GM12873 (cell line): ENCODE measurements around the gene PPP1R14C.

Source experiments
- TF ChIP-seq, protein P1 (sequence below): IDR thresholded peaks from 2 replicates; pipeline ENCODE4 v1.5.1; 2012; ENCODE audit warnings: low read depth, mild to moderate bottlenecking, moderate library complexity, low read length, control low read depth; ENCODE audit not compliant: insufficient read depth; ENCODE audit errors: missing control alignments

The PPP1R14C gene

DNA sequence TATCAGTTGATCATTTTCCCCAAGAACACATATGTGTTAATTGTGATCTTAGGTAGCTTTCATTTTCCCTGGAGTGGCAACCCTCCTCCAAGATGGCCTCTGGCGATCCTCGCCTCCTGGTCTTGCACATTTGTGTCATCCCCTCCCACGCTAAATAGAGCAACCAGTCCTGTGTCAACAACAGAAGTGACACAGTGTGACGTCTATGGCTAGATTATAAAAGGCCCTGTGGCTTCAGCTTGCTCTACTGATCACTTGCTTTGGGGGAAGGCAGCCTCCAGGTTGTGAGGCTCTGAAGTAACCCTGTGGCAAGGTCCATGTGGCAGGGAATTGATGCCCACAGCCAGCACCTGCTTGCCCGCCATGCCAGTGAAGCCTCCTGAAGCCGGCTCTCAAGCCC lies 30.6 kb upstream of the PPP1R14C start:
- TF ChIP-seq, protein P1, sequence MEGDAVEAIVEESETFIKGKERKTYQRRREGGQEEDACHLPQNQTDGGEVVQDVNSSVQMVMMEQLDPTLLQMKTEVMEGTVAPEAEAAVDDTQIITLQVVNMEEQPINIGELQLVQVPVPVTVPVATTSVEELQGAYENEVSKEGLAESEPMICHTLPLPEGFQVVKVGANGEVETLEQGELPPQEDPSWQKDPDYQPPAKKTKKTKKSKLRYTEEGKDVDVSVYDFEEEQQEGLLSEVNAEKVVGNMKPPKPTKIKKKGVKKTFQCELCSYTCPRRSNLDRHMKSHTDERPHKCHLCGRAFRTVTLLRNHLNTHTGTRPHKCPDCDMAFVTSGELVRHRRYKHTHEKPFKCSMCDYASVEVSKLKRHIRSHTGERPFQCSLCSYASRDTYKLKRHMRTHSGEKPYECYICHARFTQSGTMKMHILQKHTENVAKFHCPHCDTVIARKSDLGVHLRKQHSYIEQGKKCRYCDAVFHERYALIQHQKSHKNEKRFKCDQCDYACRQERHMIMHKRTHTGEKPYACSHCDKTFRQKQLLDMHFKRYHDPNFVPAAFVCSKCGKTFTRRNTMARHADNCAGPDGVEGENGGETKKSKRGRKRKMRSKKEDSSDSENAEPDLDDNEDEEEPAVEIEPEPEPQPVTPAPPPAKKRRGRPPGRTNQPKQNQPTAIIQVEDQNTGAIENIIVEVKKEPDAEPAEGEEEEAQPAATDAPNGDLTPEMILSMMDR = no peak

DNA sequence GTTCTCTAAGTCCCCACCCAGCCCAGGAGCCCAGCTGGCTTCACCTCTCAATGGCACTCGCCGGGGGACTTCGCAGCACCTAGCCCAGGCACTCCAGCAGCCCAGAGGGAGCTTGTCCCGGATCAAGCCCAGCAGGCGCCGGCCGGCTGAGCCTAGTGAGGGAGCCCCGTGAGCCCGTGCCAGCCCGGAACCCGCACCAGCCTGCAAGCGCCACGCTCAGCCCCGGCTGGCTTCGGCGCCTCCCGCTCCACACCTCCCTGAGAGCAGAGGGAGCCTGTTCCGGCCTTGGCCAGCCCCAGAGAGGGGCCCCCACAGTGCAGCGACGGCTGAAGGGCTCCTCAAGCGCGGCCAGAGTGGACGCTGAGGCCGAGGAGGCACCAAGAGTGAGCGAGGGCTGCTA lies 27.1 kb upstream of the PPP1R14C start:
- TF ChIP-seq, protein P1 = no peak

DNA sequence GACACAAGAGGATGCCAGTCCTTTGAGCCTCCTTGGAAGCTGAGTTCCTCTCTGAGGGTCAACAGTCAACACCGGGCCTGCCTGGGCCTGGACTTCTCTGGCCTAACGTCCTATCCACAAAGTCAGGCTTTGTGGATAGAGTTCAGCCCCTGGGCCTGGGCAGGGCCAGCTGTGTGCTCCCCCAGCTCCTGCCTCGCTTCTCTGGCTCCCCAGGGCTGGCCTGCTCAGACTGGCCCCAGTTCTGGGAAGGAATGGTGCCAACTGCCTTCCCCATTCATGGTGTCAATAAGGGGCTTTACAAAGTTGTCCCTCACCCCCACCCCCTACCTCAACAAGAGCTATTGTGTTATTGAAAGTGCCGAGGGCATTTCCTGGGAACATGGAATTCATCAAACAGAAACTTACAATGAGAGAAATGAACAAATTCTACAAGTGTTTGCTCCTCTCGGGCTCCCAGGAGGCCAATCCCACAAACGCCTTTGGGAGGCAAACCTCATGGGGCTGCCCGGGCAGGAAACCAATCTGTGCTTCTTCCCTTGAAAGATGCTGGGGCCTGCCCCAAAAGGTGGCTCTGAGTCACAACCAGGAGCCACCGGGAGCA lies 26.5 kb upstream of the PPP1R14C start:
- TF ChIP-seq, protein P1 = no peak

- TF ChIP-seq, protein P1 = no peak
These were observed 24.6 kb upstream of the PPP1R14C start for GRCh38 chr6:150118203-150118602.

- TF ChIP-seq, protein P1 = no peak
These were observed 24.2 kb upstream of the PPP1R14C start for GRCh38 chr6:150118627-150119026.

DNA sequence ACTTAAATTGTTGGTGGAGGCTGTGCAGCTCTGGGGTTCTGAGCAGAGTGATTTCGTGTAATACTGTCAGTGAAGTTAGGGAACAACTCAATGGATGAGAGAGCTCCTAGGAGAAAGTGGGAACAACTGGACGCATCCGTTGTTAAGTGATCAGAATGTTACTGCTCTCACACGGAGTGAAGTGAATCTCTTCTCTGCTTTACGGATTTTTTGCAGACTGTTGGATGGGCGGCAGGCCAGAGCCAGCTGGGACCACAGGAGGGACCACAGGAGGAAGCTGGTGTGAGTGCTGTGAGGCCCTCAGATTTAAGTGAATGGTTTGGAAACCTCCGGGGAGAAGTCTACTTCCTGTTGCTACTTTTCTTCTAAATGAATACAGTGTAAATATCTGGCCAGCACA lies 23.7 kb upstream of the PPP1R14C start:
- TF ChIP-seq, protein P1 = no peak

- TF ChIP-seq, protein P1 = no peak
These were observed 19.2 kb upstream of the PPP1R14C start for GRCh38 chr6:150123645-150124044.
